ENCODE measurements around the gene CDH4.

DNA sequence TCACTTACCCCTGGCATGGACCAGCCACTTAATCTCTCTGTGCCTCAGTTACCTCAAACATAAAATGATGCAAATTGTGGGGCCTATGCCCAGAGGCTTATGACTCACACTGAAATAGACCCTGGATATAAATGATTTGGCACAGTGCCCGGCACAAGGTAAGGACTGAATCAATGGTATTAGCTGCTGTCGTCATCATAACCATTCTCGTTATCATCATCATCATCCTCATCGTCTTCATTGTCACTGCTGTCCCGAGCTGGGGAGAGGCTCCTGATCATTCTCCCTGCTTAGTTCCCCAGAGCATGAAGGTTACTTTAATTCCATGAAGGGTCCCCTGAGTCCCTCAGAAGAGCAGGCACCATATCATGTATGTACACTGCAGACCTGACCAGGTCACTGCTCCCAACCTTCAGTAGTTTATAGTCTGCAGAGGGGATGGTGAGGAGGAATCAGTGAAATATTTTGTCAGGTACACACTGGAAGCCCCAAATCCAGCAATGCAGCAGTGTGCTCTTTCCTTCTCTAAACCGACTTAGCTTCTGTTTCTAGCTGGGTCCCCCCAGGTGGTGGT lies 664.3 kb downstream of the CDH4 start:
- TF ChIP-seq, protein P1, sequence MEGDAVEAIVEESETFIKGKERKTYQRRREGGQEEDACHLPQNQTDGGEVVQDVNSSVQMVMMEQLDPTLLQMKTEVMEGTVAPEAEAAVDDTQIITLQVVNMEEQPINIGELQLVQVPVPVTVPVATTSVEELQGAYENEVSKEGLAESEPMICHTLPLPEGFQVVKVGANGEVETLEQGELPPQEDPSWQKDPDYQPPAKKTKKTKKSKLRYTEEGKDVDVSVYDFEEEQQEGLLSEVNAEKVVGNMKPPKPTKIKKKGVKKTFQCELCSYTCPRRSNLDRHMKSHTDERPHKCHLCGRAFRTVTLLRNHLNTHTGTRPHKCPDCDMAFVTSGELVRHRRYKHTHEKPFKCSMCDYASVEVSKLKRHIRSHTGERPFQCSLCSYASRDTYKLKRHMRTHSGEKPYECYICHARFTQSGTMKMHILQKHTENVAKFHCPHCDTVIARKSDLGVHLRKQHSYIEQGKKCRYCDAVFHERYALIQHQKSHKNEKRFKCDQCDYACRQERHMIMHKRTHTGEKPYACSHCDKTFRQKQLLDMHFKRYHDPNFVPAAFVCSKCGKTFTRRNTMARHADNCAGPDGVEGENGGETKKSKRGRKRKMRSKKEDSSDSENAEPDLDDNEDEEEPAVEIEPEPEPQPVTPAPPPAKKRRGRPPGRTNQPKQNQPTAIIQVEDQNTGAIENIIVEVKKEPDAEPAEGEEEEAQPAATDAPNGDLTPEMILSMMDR (IDR thresholded peaks at IDR 0.05) = no peak
- no peak for TF ChIP-seq ZFX (IDR thresholded peaks at IDR 0.05; ENCODE audit: borderline replicate concordance)
